IMR-90 (cell line): ENCODE data around the gene SYNE2. TPM values are rescaled to one million over a fixed set of nuclear protein-coding genes. Genes with fewer than 3 reads are reported as not detected.

ENCODE experiments used
- ATAC-seq: fragments of 200-7000 bp; cut with Tn5 transposase; 2 replicates; pipeline ENCODE4 v1.9.1; 2020; ENCODE audit warnings: low read depth, mild to moderate bottlenecking, moderate library complexity
- BruUV-seq: library from RNA; stranded (reverse); fragments of 400-500 nt; replicated peaks from 2 replicates; lab custom pipeline; 2021; lab: Mats Ljungman, UMichigan
- CTCF ChIA-PET: fragments of 300-600 bp; formaldehyde crosslinking; extraction: SDS; loops from one replicate; lab custom pipeline; 2021; ENCODE audit warnings: antibody characterized with exemption; lab: Yijun Ruan, JAX
- POLR2A ChIA-PET: fragments of 300-600 bp; sonication (Branson Sonifier 250); formaldehyde crosslinking; loops from one replicate; lab custom pipeline; 2022; ENCODE audit warnings: antibody characterized with exemption; ENCODE audit not compliant: unreplicated experiment; lab: Charles Lee
- DNase-seq: peaks from one replicate; pipeline ENCODE4 v3.0.0; 2013
- H2AFZ ChIP-seq: replicated peaks from 2 replicates; pipeline ENCODE3; 2013; ENCODE audit warnings: low read length, mild to moderate bottlenecking; ENCODE audit not compliant: poor library complexity
- H2AK5ac ChIP-seq: 2 replicates; pipeline ENCODE4 v1.6.1; 2013; ENCODE audit warnings: low read depth, low read length, inconsistent platforms
- H2AK9ac ChIP-seq: replicated peaks from 2 replicates; pipeline ENCODE3; 2013; ENCODE audit warnings: mild to moderate bottlenecking, low read depth, low read length, moderate library complexity; ENCODE audit not compliant: poor library complexity
- H2BK120ac ChIP-seq: 2 replicates; pipeline ENCODE4 v1.6.1; 2013; ENCODE audit warnings: low read depth, low read length, inconsistent platforms
- H2BK15ac ChIP-seq: 3 replicates; pipeline ENCODE4 v1.6.1; 2013; ENCODE audit warnings: low read depth, low read length, inconsistent platforms
- H2BK20ac ChIP-seq: 2 replicates; pipeline ENCODE4 v1.6.1; 2013; ENCODE audit warnings: low read depth, mild to moderate bottlenecking, inconsistent platforms, low read length, moderate library complexity
- H2BK5ac ChIP-seq: 2 replicates; pipeline ENCODE4 v1.6.1; 2013; ENCODE audit warnings: mild to moderate bottlenecking, low read depth, low read length, inconsistent platforms; ENCODE audit not compliant: poor library complexity, severe bottlenecking
- H3K14ac ChIP-seq: replicated peaks from 2 replicates; pipeline ENCODE4 v1.6.1; 2013; ENCODE audit warnings: low read depth, low read length, inconsistent platforms
- H3K18ac ChIP-seq: 2 replicates; pipeline ENCODE4 v1.6.1; 2013; ENCODE audit warnings: low read depth, low read length, control low read depth
- H3K23ac ChIP-seq: 2 replicates; pipeline ENCODE4 v1.6.1; 2013; ENCODE audit warnings: low read depth, low read length, inconsistent platforms
- H3K27ac ChIP-seq: 2 replicates; pipeline ENCODE4 v1.5.1; 2013; ENCODE audit warnings: mild to moderate bottlenecking, control low read depth, low read length; ENCODE audit not compliant: insufficient read depth
- H3K27me3 ChIP-seq: 2 replicates; pipeline ENCODE4 v1.6.1; 2013; ENCODE audit warnings: low read length; ENCODE audit not compliant: control insufficient read depth, insufficient read depth
- H3K36me3 ChIP-seq: 2 replicates; pipeline ENCODE4 v1.6.1; 2013; ENCODE audit warnings: low read length, mixed read lengths; ENCODE audit not compliant: control insufficient read depth, insufficient read depth
- H3K4ac ChIP-seq: 2 replicates; pipeline ENCODE4 v1.6.1; 2013; ENCODE audit warnings: low read depth, low read length, inconsistent platforms
- H3K4me1 ChIP-seq: 2 replicates; pipeline ENCODE4 v1.6.1; 2013; ENCODE audit warnings: low read length, mixed read lengths; ENCODE audit not compliant: control insufficient read depth, insufficient read depth
- H3K4me2 ChIP-seq: 2 replicates; pipeline ENCODE4 v1.6.1; 2013; ENCODE audit warnings: low read depth, mild to moderate bottlenecking, control low read depth, low read length, moderate library complexity
- H3K4me3 ChIP-seq: 2 replicates; pipeline ENCODE4 v1.5.1; 2013; ENCODE audit warnings: low read depth, mild to moderate bottlenecking, control low read depth, low read length, moderate library complexity; ENCODE audit not compliant: insufficient read depth
- H3K56ac ChIP-seq: 2 replicates; pipeline ENCODE4 v1.6.1; 2013; ENCODE audit warnings: low read length, inconsistent platforms; ENCODE audit not compliant: insufficient read depth; ENCODE audit errors: extremely low read depth
- H3K79me1 ChIP-seq, 2 experiments: 2 replicates each; pipeline ENCODE4 v1.6.1; 2013; ENCODE audit warnings: low read length in 2 of 2, inconsistent platforms in 1 of 2, low read depth in 1 of 2
- H3K9ac ChIP-seq: 2 replicates; pipeline ENCODE4 v1.6.1; 2013; ENCODE audit warnings: low read depth, low read length, control low read depth
- H3K9me1 ChIP-seq: 2 replicates; pipeline ENCODE4 v1.6.1; 2013; ENCODE audit warnings: low read length, inconsistent platforms; ENCODE audit not compliant: insufficient read depth
- H3K9me3 ChIP-seq: 2 replicates; pipeline ENCODE4 v1.6.1; 2013; ENCODE audit warnings: low read length; ENCODE audit not compliant: control insufficient read depth, insufficient read depth
- H4K20me1 ChIP-seq: 2 replicates; pipeline ENCODE4 v1.6.1; 2013; ENCODE audit warnings: low read length, inconsistent platforms; ENCODE audit not compliant: insufficient read depth
- H4K5ac ChIP-seq: 2 replicates; pipeline ENCODE4 v1.6.1; 2013; ENCODE audit warnings: mild to moderate bottlenecking, low read depth, low read length, control low read depth
- H4K8ac ChIP-seq, 2 experiments: 2 replicates each; pipeline ENCODE4 v1.6.1; 2013; ENCODE audit warnings: low read depth in 2 of 2, low read length in 2 of 2, control low read depth in 1 of 2, inconsistent platforms in 1 of 2
- H4K91ac ChIP-seq: 2 replicates; pipeline ENCODE4 v1.6.1; 2013; ENCODE audit warnings: low read depth, low read length, inconsistent platforms; ENCODE audit not compliant: insufficient read depth
- BHLHE40 ChIP-seq: fragments of 150-350 bp; IDR thresholded peaks from 2 replicates; pipeline ENCODE4 v1.6.1; 2016; ENCODE audit warnings: mild to moderate bottlenecking, low read depth, low read length
- CEBPB ChIP-seq: IDR thresholded peaks from 2 replicates; pipeline ENCODE4 v1.6.1; 2012; ENCODE audit warnings: low read depth, low read length, improper control_type of control experiment
- ELK1 ChIP-seq: fragments of 150-350 bp; IDR thresholded peaks from 2 replicates; pipeline ENCODE4 v1.6.1; 2016; ENCODE audit warnings: low read depth, mild to moderate bottlenecking, low read length, moderate library complexity, borderline replicate concordance
- FOS ChIP-seq: fragments of 150-350 bp; IDR thresholded peaks from 2 replicates; pipeline ENCODE4 v1.6.1; 2016; ENCODE audit warnings: low read depth, low read length
- MAFK ChIP-seq: IDR thresholded peaks from 2 replicates; pipeline ENCODE4 v1.6.1; 2012; ENCODE audit warnings: low read depth, low read length, improper control_type of control experiment
- MAZ ChIP-seq: IDR thresholded peaks from 2 replicates; pipeline ENCODE4 v1.6.1; 2012; ENCODE audit warnings: low read depth, mild to moderate bottlenecking, low read length, improper control_type of control experiment, moderate library complexity, borderline replicate concordance
- MXI1 ChIP-seq: IDR thresholded peaks from 2 replicates; pipeline ENCODE4 v1.6.1; 2012; ENCODE audit warnings: low read depth, mild to moderate bottlenecking, low read length, moderate library complexity, borderline replicate concordance
- NFE2L2 ChIP-seq: fragments of 150-350 bp; IDR thresholded peaks from 2 replicates; pipeline ENCODE4 v1.6.1; 2016; ENCODE audit warnings: low read depth, mild to moderate bottlenecking, low read length
- POLR2A ChIP-seq: IDR thresholded peaks from 2 replicates; pipeline ENCODE4 v1.6.1; 2012; ENCODE audit warnings: mild to moderate bottlenecking, low read depth, low read length
- RAD21 ChIP-seq: IDR thresholded peaks from 2 replicates; pipeline ENCODE4 v1.6.1; 2012; ENCODE audit warnings: low read length, improper control_type of control experiment
- SMC3 ChIP-seq: fragments of 150-350 bp; IDR thresholded peaks from 2 replicates; pipeline ENCODE4 v1.6.1; 2016; ENCODE audit warnings: low read depth, mild to moderate bottlenecking, antibody characterized with exemption, low read length, moderate library complexity
- WGBS, 2 experiments: methylation state at CpG; one replicate each; pipeline versions ENCODE4 v1.1.5 to v1.1.7; 2013; ENCODE audit warnings: missing lambda C conversion rate in 2 of 2; ENCODE audit not compliant: insufficient read length in 1 of 2; ENCODE audit errors: extremely low coverage in 2 of 2; 5-methylcytosine and 5-hydroxymethylcytosine counted together
- dilution Hi-C: fragments of 300-500 bp; cut with HindIII; formaldehyde crosslinking; loops from one replicate; pipeline ENCODE4 v1.14.3; 2018; ENCODE audit warnings: low sequenced_read_pairs; ENCODE audit not compliant: unreplicated experiment
- in situ Hi-C: fragments of 300-500 bp; cut with MboI; formaldehyde crosslinking; loops from 3 replicates; pipeline ENCODE4 v1.14.3; 2019; ENCODE audit warnings: low sequenced_read_pairs, inconsistent platforms, mixed read lengths
- intact Hi-C: fragments of 100-400 bp; cut with micrococcal nuclease; formaldehyde crosslinking; loops from 2 replicates; pipeline ENCODE4 v1.10.0; 2022
- polyA plus RNA-seq, 3 experiments: library from polyadenylated mRNA; depleted of rRNA; stranded (reverse); fragments of >200 nt; gene quantifications; 2 replicates each; pipeline ENCODE4 v1.2.3, GENCODE V29; 2012; ENCODE audit warnings: low replicate concordance in 1 of 3
- total RNA-seq: library from RNA; depleted of rRNA; stranded (reverse); fragments of >200 nt; gene quantifications from 2 replicates; pipeline ENCODE4 v1.2.3, GENCODE V29; 2012

The SYNE2 gene
- total and polyA plus RNA-seq, 2 of the 4 experiments (the other 2 are of a cell fraction) = 5.2 to 28.9 TPM

GRCh38 chr14:64255756-64256155 lies 403.0 kb downstream of the SYNE2 start:
- Histone ChIP-seq H2AFZ (no peak overlapping the region), H2BK20ac (peak overlapping the region; percentile 39; the same call in 1 of the 2 replicates), H2AK5ac (peak overlapping the region; percentile 17; the same call in 1 of the 2 replicates), H3K27ac (no peak overlapping the region), H3K4me1 (peaks cover 1% of the 10 kb centered on the region; the same call in 1 of the 2 replicates), H3K9me3 (no peaks in the 10 kb centered on the region), H3K4ac (no peak overlapping the region), H3K36me3 (no peaks in the 10 kb centered on the region), H4K8ac (no peak overlapping the region), H3K14ac (peak overlapping the region; percentile 2; the same call in 1 of the 2 replicates), H4K5ac (no peak overlapping the region), H4K20me1 (no peaks in the 10 kb centered on the region), H3K27me3 (no peaks in the 10 kb centered on the region), H3K23ac (no peak overlapping the region), H4K91ac (no peak overlapping the region; the same call in 1 of the 2 replicates), H3K9me1 (0 out of 2 replicates have a peak, but pooled peaks cover 3% of the 10 kb centered on the region), H3K79me1 (no peaks in the 10 kb centered on the region), H3K4me2 (no peak overlapping the region), H3K56ac (no peak overlapping the region), H3K18ac (no peak overlapping the region), H3K9ac (no peak overlapping the region), H3K4me3 (no peak overlapping the region), H2BK15ac (peak overlapping the region; percentile 18; the same call in 1 of the 3 replicates), H2AK9ac (no peak overlapping the region), H2BK120ac (peak overlapping the region; percentile 53), H2BK5ac (no peak overlapping the region)
- WGBS, 2 experiments = no CpG with 5 or more reads among the region's 1 CpG
- no TSS peak for BruUV-seq
- DNase-seq (no peak), ATAC-seq (no peak)
- intact Hi-C loops = no loop called here
- ChIA-PET CTCF (no interaction called here), POLR2A (no interaction called here)
- TF ChIP-seq NFE2L2 (no peak), FOS (no peak), BHLHE40 (no peak), MXI1 (no peak), ELK1 (no peak), MAFK (no peak), SMC3 (no peak), MAZ (no peak), RAD21 (no peak), CEBPB (no peak), POLR2A (no peak)
- in situ Hi-C loops = no loop called here
- dilution Hi-C loops = no loop called here
